Measurements from ENCODE around the gene KCNJ6. TPM values are rescaled to one million over a fixed set of nuclear protein-coding genes. Genes with fewer than 3 reads are reported as not detected.

The KCNJ6 gene
- polyA plus RNA-seq, 1 of the 3 experiments (the other 2 are of a cell fraction) = not detected

DNA sequence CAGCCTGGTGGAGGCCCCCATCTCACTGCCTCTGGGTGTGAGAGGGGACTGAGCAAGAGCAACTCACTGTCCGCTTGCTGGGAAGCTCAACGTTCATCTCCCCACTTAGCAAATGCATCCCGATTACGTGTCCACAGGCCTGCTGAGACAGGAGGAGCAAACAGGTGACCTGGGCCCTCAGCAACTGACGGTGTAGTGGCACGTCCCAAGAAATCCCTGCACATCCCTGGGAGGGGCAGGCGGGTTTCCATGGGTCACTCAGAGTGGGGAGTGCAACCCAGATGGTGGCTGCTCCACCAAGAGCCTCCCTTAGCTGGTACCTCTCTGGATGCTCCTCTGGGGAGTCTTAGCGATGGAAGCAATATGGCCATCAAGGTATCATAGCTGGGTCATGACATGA, 320.3 kb downstream of the KCNJ6 start:
- Histone ChIP-seq H2AFZ (ENCODE audit: low read depth) (no peak overlapping the region), H4K20me1 (ENCODE audit: insufficient read depth) (no peaks in the 10 kb centered on the region), H3K9ac (no peak overlapping the region), H3K27me3 (ENCODE audit: insufficient read depth) (peaks cover 10% of the 10 kb centered on the region; the same call in 1 of the 2 replicates), H3K79me2 (ENCODE audit: insufficient read depth) (no peaks in the 10 kb centered on the region), H3K4me3 (ENCODE audit: low read depth in 2 of 2, low read length in 1 of 2) (no peak overlapping the region), H3K36me3 (replicated peaks in 1 of 2; ENCODE audit: control insufficient read depth in 1 of 2, insufficient read depth in 2 of 2, low read length in 1 of 2) (no peaks in the 10 kb centered on the region), H3K4me2 (no peak overlapping the region), H3K27ac (ENCODE audit: low read depth in 2 of 2, low read length in 1 of 2) (no peak overlapping the region), H3K9me2 (no peaks in the 10 kb centered on the region), H3F3A (replicated peaks; ENCODE audit: insufficient read depth) (no peaks in the 10 kb centered on the region), H3K4me1 (ENCODE audit: control insufficient read depth in 1 of 2, insufficient read depth in 2 of 2, low read depth in 1 of 2, low read length in 1 of 2) (no peaks in the 10 kb centered on the region), H3K9me3 (no peaks in the 10 kb centered on the region)
- WGBS (ENCODE audit: low lambda C conversion rate) = 8% methylated on average over 2 of the region's 8 CpGs
- no peak for DNase-seq
- CTCF ChIA-PET = interaction anchor here (1.0 kb wide), 1 partner anchor 13 kb away, joined by 3 read pairs; no protein-coding TSS in a partner anchor
- POLR2A ChIA-PET = no interaction called here
- TF ChIP-seq FOXJ3 (CRISPR knock-in tag; IDR thresholded peaks at IDR 0.05) (no peak), RCOR1 (IDR thresholded peaks at IDR 0.05; ENCODE audit: low read length) (no peak), NFIC (IDR thresholded peaks at IDR 0.05; ENCODE audit: borderline replicate concordance) (no peak), ELF1 (IDR thresholded peaks at IDR 0.05) (no peak), NRF1 (IDR thresholded peaks at IDR 0.05; ENCODE audit: low read depth, low read length) (no peak), GATA2 (CRISPR knock-in tag; IDR thresholded peaks at IDR 0.05) (no peak), YY1 (IDR thresholded peaks at IDR 0.05; ENCODE audit: low read depth) (no peak), FOSL2 (IDR thresholded peaks at IDR 0.05; ENCODE audit: borderline replicate concordance, low read depth) (no peak)
- TF ChIP-seq, protein P1, sequence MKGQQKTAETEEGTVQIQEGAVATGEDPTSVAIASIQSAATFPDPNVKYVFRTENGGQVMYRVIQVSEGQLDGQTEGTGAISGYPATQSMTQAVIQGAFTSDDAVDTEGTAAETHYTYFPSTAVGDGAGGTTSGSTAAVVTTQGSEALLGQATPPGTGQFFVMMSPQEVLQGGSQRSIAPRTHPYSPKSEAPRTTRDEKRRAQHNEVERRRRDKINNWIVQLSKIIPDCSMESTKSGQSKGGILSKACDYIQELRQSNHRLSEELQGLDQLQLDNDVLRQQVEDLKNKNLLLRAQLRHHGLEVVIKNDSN (IDR thresholded peaks at IDR 0.05; ENCODE audit: borderline replicate concordance, low read depth) = no peak
- TF ChIP-seq, protein P2, sequence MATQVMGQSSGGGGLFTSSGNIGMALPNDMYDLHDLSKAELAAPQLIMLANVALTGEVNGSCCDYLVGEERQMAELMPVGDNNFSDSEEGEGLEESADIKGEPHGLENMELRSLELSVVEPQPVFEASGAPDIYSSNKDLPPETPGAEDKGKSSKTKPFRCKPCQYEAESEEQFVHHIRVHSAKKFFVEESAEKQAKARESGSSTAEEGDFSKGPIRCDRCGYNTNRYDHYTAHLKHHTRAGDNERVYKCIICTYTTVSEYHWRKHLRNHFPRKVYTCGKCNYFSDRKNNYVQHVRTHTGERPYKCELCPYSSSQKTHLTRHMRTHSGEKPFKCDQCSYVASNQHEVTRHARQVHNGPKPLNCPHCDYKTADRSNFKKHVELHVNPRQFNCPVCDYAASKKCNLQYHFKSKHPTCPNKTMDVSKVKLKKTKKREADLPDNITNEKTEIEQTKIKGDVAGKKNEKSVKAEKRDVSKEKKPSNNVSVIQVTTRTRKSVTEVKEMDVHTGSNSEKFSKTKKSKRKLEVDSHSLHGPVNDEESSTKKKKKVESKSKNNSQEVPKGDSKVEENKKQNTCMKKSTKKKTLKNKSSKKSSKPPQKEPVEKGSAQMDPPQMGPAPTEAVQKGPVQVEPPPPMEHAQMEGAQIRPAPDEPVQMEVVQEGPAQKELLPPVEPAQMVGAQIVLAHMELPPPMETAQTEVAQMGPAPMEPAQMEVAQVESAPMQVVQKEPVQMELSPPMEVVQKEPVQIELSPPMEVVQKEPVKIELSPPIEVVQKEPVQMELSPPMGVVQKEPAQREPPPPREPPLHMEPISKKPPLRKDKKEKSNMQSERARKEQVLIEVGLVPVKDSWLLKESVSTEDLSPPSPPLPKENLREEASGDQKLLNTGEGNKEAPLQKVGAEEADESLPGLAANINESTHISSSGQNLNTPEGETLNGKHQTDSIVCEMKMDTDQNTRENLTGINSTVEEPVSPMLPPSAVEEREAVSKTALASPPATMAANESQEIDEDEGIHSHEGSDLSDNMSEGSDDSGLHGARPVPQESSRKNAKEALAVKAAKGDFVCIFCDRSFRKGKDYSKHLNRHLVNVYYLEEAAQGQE (IDR thresholded peaks at IDR 0.05; ENCODE audit: low read depth, low read length) = no peak
- TF ChIP-seq, protein P3, sequence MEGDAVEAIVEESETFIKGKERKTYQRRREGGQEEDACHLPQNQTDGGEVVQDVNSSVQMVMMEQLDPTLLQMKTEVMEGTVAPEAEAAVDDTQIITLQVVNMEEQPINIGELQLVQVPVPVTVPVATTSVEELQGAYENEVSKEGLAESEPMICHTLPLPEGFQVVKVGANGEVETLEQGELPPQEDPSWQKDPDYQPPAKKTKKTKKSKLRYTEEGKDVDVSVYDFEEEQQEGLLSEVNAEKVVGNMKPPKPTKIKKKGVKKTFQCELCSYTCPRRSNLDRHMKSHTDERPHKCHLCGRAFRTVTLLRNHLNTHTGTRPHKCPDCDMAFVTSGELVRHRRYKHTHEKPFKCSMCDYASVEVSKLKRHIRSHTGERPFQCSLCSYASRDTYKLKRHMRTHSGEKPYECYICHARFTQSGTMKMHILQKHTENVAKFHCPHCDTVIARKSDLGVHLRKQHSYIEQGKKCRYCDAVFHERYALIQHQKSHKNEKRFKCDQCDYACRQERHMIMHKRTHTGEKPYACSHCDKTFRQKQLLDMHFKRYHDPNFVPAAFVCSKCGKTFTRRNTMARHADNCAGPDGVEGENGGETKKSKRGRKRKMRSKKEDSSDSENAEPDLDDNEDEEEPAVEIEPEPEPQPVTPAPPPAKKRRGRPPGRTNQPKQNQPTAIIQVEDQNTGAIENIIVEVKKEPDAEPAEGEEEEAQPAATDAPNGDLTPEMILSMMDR (IDR thresholded peaks at IDR 0.05) = no peak
- TF ChIP-seq, protein P4, sequence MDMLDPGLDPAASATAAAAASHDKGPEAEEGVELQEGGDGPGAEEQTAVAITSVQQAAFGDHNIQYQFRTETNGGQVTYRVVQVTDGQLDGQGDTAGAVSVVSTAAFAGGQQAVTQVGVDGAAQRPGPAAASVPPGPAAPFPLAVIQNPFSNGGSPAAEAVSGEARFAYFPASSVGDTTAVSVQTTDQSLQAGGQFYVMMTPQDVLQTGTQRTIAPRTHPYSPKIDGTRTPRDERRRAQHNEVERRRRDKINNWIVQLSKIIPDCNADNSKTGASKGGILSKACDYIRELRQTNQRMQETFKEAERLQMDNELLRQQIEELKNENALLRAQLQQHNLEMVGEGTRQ (IDR thresholded peaks at IDR 0.05; ENCODE audit: borderline replicate concordance, low read depth, low read length) = no peak
